ENCODE results near the gene FAM78A.
"Not testable (repeated sequence)": the region's sequence is repeated elsewhere in the genome, so short reads cannot be mapped to it uniquely, and the experiment has no call there.

Gene FAM78A

DNA sequence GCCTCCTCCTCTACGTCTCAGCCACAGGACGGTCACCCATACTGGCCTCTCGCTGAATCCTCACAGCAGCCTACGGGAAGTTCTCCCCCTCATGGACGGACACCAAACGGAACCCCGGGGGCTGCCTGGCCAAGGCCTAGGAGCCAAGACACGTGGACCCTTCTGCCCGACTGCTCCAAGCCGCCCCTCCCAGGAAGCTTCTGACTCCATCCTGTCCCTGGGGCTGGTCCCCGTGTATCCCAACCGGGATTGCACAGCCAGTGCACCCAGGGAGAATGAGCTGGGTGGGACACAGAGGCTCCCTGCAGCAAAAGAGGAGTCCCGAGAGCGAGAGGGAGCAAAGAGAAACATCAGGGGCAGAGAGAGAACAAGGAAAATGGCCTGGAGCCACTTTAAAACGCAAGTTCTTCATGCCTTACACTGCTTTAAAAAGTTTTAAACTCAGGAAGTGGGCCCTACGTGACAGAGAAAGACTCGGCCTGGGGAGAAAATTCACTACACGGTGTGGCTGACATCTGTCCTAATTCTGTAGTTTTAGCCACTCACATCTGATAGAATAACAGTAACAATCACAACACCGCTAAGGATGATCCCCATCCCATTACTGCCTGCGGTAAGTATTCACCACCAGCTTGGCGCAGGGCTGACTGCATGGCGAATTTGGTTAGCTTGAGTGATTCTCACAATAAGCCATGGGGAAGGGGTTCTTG lies 3.0 kb downstream of the FAM78A start:
- no peak overlapping the region for H3K27ac ChIP-seq (ENCODE audit: low read depth, low read length)
- no peak overlapping the region for H2AFZ ChIP-seq (ENCODE audit: low read length, unreplicated experiment)
- no peak overlapping the region for H3K4me3 ChIP-seq (ENCODE audit: low read depth, low read length)
- no peaks in the 10 kb centered on the region for H3K36me3 ChIP-seq (ENCODE audit: insufficient read depth, low read length)
- H3K79me2 ChIP-seq (ENCODE audit: control insufficient read depth, insufficient read depth, low read length, unreplicated experiment) = no peaks in the 10 kb centered on the region
- no peaks in the 10 kb centered on the region for H3K4me1 ChIP-seq (ENCODE audit: control insufficient read depth, insufficient read depth, low read length, unreplicated experiment)
- peaks cover 21% of the 10 kb centered on the region for H3K27me3 ChIP-seq (ENCODE audit: insufficient read depth, low read length)

GRCh38 chr9:131272212-131272611 lies 4.1 kb downstream of the FAM78A start:
- Histone ChIP-seq H3K4me3 (ENCODE audit: low read depth, low read length) (no peak overlapping the region), H3K36me3 (ENCODE audit: insufficient read depth, low read length) (no peaks in the 10 kb centered on the region), H2AFZ (ENCODE audit: low read length, unreplicated experiment) (no peak overlapping the region), H3K27ac (ENCODE audit: low read depth, low read length) (no peak overlapping the region), H3K79me2 (ENCODE audit: control insufficient read depth, insufficient read depth, low read length, unreplicated experiment) (no peaks in the 10 kb centered on the region), H3K27me3 (ENCODE audit: insufficient read depth, low read length) (peaks cover 18% of the 10 kb centered on the region), H3K4me1 (ENCODE audit: control insufficient read depth, insufficient read depth, low read length, unreplicated experiment) (no peaks in the 10 kb centered on the region)

DNA sequence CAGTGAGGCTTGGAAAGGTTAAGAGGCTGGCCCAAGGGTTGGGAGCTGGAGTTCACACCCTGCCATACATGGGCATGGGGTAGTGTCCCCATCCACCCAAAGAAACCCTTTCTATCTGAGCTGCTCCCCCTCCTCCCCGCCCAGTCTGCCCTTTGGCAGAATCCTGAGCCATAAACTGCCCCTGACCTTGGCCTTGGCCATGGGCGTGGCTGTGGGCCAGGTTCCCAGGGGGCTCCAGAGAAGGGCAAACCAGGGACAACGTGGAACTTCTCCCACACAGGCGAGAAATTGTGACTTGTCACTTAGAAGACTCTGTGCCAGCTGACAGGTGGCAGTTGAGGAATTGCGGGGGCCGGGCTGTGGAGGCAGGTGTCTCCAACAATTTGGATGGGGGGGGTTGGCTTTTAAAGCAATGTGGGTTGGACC lies 4.8 kb downstream of the FAM78A start:
- no peak overlapping the region for H3K4me3 ChIP-seq (ENCODE audit: low read depth, low read length)
- no peaks in the 10 kb centered on the region for H3K79me2 ChIP-seq (ENCODE audit: control insufficient read depth, insufficient read depth, low read length, unreplicated experiment)
- H3K36me3 ChIP-seq (ENCODE audit: insufficient read depth, low read length) = no peaks in the 10 kb centered on the region
- H3K27me3 ChIP-seq (ENCODE audit: insufficient read depth, low read length) = peaks cover 13% of the 10 kb centered on the region
- H3K27ac ChIP-seq (ENCODE audit: low read depth, low read length) = no peak overlapping the region
- no peaks in the 10 kb centered on the region for H3K4me1 ChIP-seq (ENCODE audit: control insufficient read depth, insufficient read depth, low read length, unreplicated experiment)
- H2AFZ ChIP-seq (ENCODE audit: low read length, unreplicated experiment) = no peak overlapping the region

- not testable (repeated sequence) for H3K27me3 ChIP-seq (ENCODE audit: insufficient read depth, low read length); H3K79me2 ChIP-seq (ENCODE audit: control insufficient read depth, insufficient read depth, low read length, unreplicated experiment); H3K27ac ChIP-seq (ENCODE audit: low read depth, low read length); H2AFZ ChIP-seq (ENCODE audit: low read length, unreplicated experiment); H3K4me3 ChIP-seq (ENCODE audit: low read depth, low read length); H3K36me3 ChIP-seq (ENCODE audit: insufficient read depth, low read length); H3K4me1 ChIP-seq (ENCODE audit: control insufficient read depth, insufficient read depth, low read length, unreplicated experiment)
Observed at GRCh38 chr9:131271016-131271273, 5.4 kb downstream of the FAM78A start.

DNA sequence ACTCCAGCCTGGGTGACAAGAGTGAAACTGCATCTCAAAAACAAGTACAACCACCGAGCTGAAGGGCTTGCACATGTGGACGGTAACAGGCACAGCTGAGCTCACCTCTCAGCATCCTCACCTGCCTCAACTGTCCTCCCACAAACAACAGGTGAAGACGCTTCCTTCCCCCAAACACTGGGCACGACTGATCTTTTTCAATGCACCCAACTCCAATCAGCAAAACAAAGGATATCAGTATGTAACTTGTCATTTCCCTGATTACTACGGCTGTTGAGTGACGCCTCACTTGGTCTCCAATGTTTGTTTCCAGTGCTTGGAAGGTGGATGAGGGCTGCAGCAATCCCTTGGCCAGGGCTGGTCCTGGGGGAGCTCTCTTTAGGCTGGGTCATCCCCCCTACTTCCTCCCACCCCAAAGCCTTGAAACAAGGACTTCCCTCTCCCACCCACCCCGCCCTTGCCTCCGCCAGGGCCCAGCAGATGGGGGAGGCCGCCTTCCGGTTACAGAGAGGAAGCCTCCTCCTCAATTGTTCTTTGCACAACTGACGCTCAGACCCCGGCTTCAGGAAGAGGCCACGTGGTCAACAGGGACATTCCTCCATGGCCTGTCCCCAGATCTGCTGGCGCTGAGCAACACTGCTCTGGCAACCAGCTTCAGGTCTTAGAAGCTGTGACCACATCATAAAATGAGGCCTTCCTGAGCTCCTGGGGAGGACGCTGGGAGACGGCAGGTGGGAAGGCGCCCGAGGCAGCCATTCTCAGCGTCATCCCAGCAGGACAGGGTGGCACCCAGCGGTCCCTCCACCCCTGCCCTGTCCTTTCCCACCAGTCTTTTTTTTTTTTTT lies 5.9 kb downstream of the FAM78A start:
- Histone ChIP-seq H3K4me3 (ENCODE audit: low read depth, low read length) (no peak overlapping the region), H3K27me3 (ENCODE audit: insufficient read depth, low read length) (peaks cover 2% of the 10 kb centered on the region; the same call in 1 of the 2 replicates), H3K4me1 (ENCODE audit: control insufficient read depth, insufficient read depth, low read length, unreplicated experiment) (no peaks in the 10 kb centered on the region), H3K36me3 (ENCODE audit: insufficient read depth, low read length) (no peaks in the 10 kb centered on the region), H2AFZ (ENCODE audit: low read length, unreplicated experiment) (no peak overlapping the region), H3K79me2 (ENCODE audit: control insufficient read depth, insufficient read depth, low read length, unreplicated experiment) (no peaks in the 10 kb centered on the region), H3K27ac (ENCODE audit: low read depth, low read length) (no peak overlapping the region)

- no peaks in the 10 kb centered on the region for H3K4me1 ChIP-seq (ENCODE audit: control insufficient read depth, insufficient read depth, low read length, unreplicated experiment)
Observed at GRCh38 chr9:131266266-131267229, 9.8 kb downstream of the FAM78A start.

GRCh38 chr9:131264231-131264630 lies 12.1 kb downstream of the FAM78A start:
- no peaks in the 10 kb centered on the region for H3K4me1 ChIP-seq (ENCODE audit: control insufficient read depth, insufficient read depth, low read length, unreplicated experiment)
- no peak overlapping the region for H3K27ac ChIP-seq (ENCODE audit: low read depth, low read length)
- no peak overlapping the region for H3K4me3 ChIP-seq (ENCODE audit: low read depth, low read length)
- H3K79me2 ChIP-seq (ENCODE audit: control insufficient read depth, insufficient read depth, low read length, unreplicated experiment) = no peaks in the 10 kb centered on the region
- no peaks in the 10 kb centered on the region for H3K27me3 ChIP-seq (ENCODE audit: insufficient read depth, low read length)
- H2AFZ ChIP-seq (ENCODE audit: low read length, unreplicated experiment) = no peak overlapping the region
- no peaks in the 10 kb centered on the region for H3K36me3 ChIP-seq (ENCODE audit: insufficient read depth, low read length)

More at GRCh38 chr9:131266266-131267229, 9.8 kb downstream of the FAM78A start:
- no peak overlapping the region for H3K4me3 ChIP-seq (ENCODE audit: low read depth, low read length)
- H3K36me3 ChIP-seq (ENCODE audit: insufficient read depth, low read length) = no peaks in the 10 kb centered on the region
- H3K27ac ChIP-seq (ENCODE audit: low read depth, low read length) = no peak overlapping the region
- no peaks in the 10 kb centered on the region for H3K27me3 ChIP-seq (ENCODE audit: insufficient read depth, low read length)
- no peak overlapping the region for H2AFZ ChIP-seq (ENCODE audit: low read length, unreplicated experiment)
- no peaks in the 10 kb centered on the region for H3K79me2 ChIP-seq (ENCODE audit: control insufficient read depth, insufficient read depth, low read length, unreplicated experiment)

DNA sequence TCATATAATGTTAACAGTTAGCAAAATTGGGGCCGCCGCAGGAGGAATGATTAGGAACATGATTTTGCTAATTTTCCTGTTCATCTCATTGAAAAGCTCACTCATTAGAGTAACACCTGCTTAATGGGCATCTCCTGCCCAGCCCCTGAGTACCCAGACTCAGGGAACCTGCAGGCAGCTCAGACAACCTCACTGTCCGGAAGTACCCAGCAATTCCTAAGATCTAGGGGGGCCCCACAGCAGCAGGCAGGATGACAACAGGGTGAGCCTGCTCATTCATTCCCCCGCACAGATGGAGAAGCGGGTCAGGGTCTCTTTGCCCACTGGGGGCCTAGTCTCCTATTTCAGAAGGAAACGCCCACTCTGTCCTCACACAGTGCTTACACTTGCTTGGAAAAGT lies 12.6 kb downstream of the FAM78A start:
- H3K27ac ChIP-seq (ENCODE audit: low read depth, low read length) = no peak overlapping the region
- no peaks in the 10 kb centered on the region for H3K36me3 ChIP-seq (ENCODE audit: insufficient read depth, low read length)
- H3K4me1 ChIP-seq (ENCODE audit: control insufficient read depth, insufficient read depth, low read length, unreplicated experiment) = no peaks in the 10 kb centered on the region
- H3K4me3 ChIP-seq (ENCODE audit: low read depth, low read length) = no peak overlapping the region
- H2AFZ ChIP-seq (ENCODE audit: low read length, unreplicated experiment) = no peak overlapping the region
- H3K27me3 ChIP-seq (ENCODE audit: insufficient read depth, low read length) = no peaks in the 10 kb centered on the region
- no peaks in the 10 kb centered on the region for H3K79me2 ChIP-seq (ENCODE audit: control insufficient read depth, insufficient read depth, low read length, unreplicated experiment)

- H3K27me3 ChIP-seq (ENCODE audit: insufficient read depth, low read length); H2AFZ ChIP-seq (ENCODE audit: low read length, unreplicated experiment); H3K36me3 ChIP-seq (ENCODE audit: insufficient read depth, low read length); H3K79me2 ChIP-seq (ENCODE audit: control insufficient read depth, insufficient read depth, low read length, unreplicated experiment); H3K4me3 ChIP-seq (ENCODE audit: low read depth, low read length); H3K27ac ChIP-seq (ENCODE audit: low read depth, low read length); H3K4me1 ChIP-seq (ENCODE audit: control insufficient read depth, insufficient read depth, low read length, unreplicated experiment): not testable (repeated sequence)
Observed at GRCh38 chr9:131263033-131263343, 13.3 kb downstream of the FAM78A start.

- Histone ChIP-seq H3K79me2 (ENCODE audit: control insufficient read depth, insufficient read depth, low read length, unreplicated experiment) (no peaks in the 10 kb centered on the region), H3K27me3 (ENCODE audit: insufficient read depth, low read length) (no peaks in the 10 kb centered on the region), H3K4me1 (ENCODE audit: control insufficient read depth, insufficient read depth, low read length, unreplicated experiment) (no peaks in the 10 kb centered on the region), H3K4me3 (ENCODE audit: low read depth, low read length) (no peak overlapping the region), H2AFZ (ENCODE audit: low read length, unreplicated experiment) (no peak overlapping the region), H3K36me3 (ENCODE audit: insufficient read depth, low read length) (no peaks in the 10 kb centered on the region), H3K27ac (ENCODE audit: low read depth, low read length) (no peak overlapping the region)
Observed at GRCh38 chr9:131262327-131263032, 13.8 kb downstream of the FAM78A start.

Data from ACC112 (cell line).